ENCODE data around the gene NAA38.
"Not testable (repeated sequence)": the region's sequence is repeated elsewhere in the genome, so short reads cannot be mapped to it uniquely, and the experiment has no call there.

DNA sequence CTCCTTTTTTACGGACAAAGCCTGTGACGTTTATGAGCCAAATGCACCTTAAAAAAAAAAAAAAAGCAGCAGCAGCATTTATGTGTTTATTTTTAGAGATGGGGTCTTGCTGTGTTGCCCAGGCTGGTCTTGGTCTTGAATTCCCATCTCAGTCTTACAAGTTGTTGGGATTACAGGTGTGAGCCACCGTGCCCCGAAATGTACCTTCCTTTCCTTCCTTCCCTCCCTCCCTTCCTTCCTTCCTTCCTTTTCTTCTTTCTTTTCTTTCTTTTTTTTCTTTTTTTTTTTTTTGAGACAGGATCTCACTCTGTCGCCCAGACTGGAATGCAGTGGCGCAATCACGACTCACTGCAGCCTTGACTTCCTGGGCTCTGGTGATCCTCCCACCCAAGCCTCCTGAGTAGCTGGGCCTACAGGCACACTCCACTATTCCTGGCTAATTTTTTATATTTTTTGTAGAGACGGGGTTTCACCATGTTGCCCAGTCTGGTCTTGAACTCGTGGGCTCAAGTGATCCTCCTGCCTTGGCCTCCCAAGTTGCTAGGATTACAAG lies 47.5 kb downstream of the NAA38 start:
- TF ChIP-seq CTCF (conservative IDR thresholded peaks at IDR 0.05; ENCODE audit: low read depth in 2 of 2); EZH2 (IDR thresholded peaks at IDR 0.05; ENCODE audit: low read depth, unreplicated experiment); CREB1 (CRISPR knock-in tag; IDR thresholded peaks at IDR 0.05; ENCODE audit: low read depth); POLR2AphosphoS5 (IDR thresholded peaks at IDR 0.05; ENCODE audit: low read depth); EZH2phosphoT487 (IDR thresholded peaks at IDR 0.05; ENCODE audit: unreplicated experiment); JUNB (IDR thresholded peaks at IDR 0.05; ENCODE audit: unreplicated experiment); NANOG (IDR thresholded peaks at IDR 0.05; ENCODE audit: borderline replicate concordance); ZNF462 (CRISPR knock-in tag; IDR thresholded peaks at IDR 0.05); ZNF331 (CRISPR knock-in tag; IDR thresholded peaks at IDR 0.05; ENCODE audit: low read depth): not testable (repeated sequence)
- TF ChIP-seq, protein P1, sequence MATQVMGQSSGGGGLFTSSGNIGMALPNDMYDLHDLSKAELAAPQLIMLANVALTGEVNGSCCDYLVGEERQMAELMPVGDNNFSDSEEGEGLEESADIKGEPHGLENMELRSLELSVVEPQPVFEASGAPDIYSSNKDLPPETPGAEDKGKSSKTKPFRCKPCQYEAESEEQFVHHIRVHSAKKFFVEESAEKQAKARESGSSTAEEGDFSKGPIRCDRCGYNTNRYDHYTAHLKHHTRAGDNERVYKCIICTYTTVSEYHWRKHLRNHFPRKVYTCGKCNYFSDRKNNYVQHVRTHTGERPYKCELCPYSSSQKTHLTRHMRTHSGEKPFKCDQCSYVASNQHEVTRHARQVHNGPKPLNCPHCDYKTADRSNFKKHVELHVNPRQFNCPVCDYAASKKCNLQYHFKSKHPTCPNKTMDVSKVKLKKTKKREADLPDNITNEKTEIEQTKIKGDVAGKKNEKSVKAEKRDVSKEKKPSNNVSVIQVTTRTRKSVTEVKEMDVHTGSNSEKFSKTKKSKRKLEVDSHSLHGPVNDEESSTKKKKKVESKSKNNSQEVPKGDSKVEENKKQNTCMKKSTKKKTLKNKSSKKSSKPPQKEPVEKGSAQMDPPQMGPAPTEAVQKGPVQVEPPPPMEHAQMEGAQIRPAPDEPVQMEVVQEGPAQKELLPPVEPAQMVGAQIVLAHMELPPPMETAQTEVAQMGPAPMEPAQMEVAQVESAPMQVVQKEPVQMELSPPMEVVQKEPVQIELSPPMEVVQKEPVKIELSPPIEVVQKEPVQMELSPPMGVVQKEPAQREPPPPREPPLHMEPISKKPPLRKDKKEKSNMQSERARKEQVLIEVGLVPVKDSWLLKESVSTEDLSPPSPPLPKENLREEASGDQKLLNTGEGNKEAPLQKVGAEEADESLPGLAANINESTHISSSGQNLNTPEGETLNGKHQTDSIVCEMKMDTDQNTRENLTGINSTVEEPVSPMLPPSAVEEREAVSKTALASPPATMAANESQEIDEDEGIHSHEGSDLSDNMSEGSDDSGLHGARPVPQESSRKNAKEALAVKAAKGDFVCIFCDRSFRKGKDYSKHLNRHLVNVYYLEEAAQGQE (IDR thresholded peaks at IDR 0.05; ENCODE audit: unreplicated experiment) = not testable (repeated sequence)
- TF ChIP-seq, protein P2, sequence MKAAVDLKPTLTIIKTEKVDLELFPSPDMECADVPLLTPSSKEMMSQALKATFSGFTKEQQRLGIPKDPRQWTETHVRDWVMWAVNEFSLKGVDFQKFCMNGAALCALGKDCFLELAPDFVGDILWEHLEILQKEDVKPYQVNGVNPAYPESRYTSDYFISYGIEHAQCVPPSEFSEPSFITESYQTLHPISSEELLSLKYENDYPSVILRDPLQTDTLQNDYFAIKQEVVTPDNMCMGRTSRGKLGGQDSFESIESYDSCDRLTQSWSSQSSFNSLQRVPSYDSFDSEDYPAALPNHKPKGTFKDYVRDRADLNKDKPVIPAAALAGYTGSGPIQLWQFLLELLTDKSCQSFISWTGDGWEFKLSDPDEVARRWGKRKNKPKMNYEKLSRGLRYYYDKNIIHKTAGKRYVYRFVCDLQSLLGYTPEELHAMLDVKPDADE (IDR thresholded peaks at IDR 0.05) = not testable (repeated sequence)
